PC-9 (cell line): ENCODE measurements around the gene CHST12. TPM values are rescaled to one million over a fixed set of nuclear protein-coding genes. Genes with fewer than 3 reads are reported as not detected.

Experiments used
- BruUV-seq: library from RNA; stranded (reverse); fragments of 400-500 nt; replicated peaks from 2 replicates; lab custom pipeline; 2021; lab: Mats Ljungman, UMichigan
- CTCF ChIA-PET: fragments of 300-600 bp; sonication (Branson Sonifier 250); formaldehyde crosslinking; loops from one replicate; lab custom pipeline; 2022; ENCODE audit warnings: antibody characterized with exemption; lab: Charles Lee
- POLR2A ChIA-PET: fragments of 300-600 bp; sonication (Branson Sonifier 250); formaldehyde crosslinking; loops from one replicate; lab custom pipeline; 2022; ENCODE audit warnings: antibody characterized with exemption; ENCODE audit not compliant: unreplicated experiment; lab: Charles Lee
- DNase-seq, 2 experiments: peaks; one replicate each; pipeline versions ENCODE4 v3.0.0 to v3.0.0-alpha.2; 2015 to 2022; ENCODE audit warnings: mixed read lengths in 1 of 2
- H2AFZ ChIP-seq: fragments of 200-600 bp; sonication (generic); 2 replicates; pipeline ENCODE4 v1.8.1; 2017; ENCODE audit warnings: antibody characterized with exemption
- H3F3A ChIP-seq: fragments of 200-600 bp; sonication (generic); 2 replicates; pipeline ENCODE4 v1.8.1; 2017; ENCODE audit warnings: antibody characterized with exemption, mild to moderate bottlenecking, low read depth; ENCODE audit not compliant: insufficient read depth
- H3K27ac ChIP-seq: fragments of 200-600 bp; sonication (generic); 2 replicates; pipeline ENCODE4 v1.6.1; 2016; ENCODE audit warnings: mixed run types
- H3K27me3 ChIP-seq: fragments of 200-600 bp; sonication (generic); 2 replicates; pipeline ENCODE4 v1.6.1; 2016; ENCODE audit warnings: low read depth, mixed run types; ENCODE audit not compliant: insufficient read depth
- H3K36me3 ChIP-seq: fragments of 200-600 bp; sonication (generic); 2 replicates; pipeline ENCODE4 v1.6.1; 2016; ENCODE audit warnings: low read depth, mixed run types
- H3K4me1 ChIP-seq: fragments of 200-600 bp; sonication (generic); replicated peaks from 2 replicates; pipeline ENCODE4 v1.6.1; 2016; ENCODE audit warnings: mixed run types; ENCODE audit not compliant: insufficient read depth
- H3K4me2 ChIP-seq: fragments of 200-600 bp; sonication (generic); 2 replicates; pipeline ENCODE4 v1.6.1; 2017; ENCODE audit warnings: mixed run types
- H3K4me3 ChIP-seq: fragments of 200-600 bp; sonication (generic); 2 replicates; pipeline ENCODE4 v1.6.1; 2016; ENCODE audit warnings: mixed run types
- H3K79me2 ChIP-seq: fragments of 200-600 bp; sonication (generic); 2 replicates; pipeline ENCODE4 v1.6.1; 2017; ENCODE audit warnings: low read depth, mixed run types
- H3K9me2 ChIP-seq: fragments of 200-600 bp; sonication (generic); 2 replicates; pipeline ENCODE4 v1.8.1; 2017; ENCODE audit warnings: mild to moderate bottlenecking; ENCODE audit not compliant: insufficient read depth
- H3K9me3 ChIP-seq: fragments of 200-600 bp; sonication (generic); 2 replicates; pipeline ENCODE4 v1.8.1; 2016; ENCODE audit warnings: low read depth; ENCODE audit not compliant: insufficient read depth
- H4K20me1 ChIP-seq: fragments of 200-600 bp; sonication (generic); 2 replicates; pipeline ENCODE4 v1.8.1; 2017; ENCODE audit not compliant: insufficient read depth
- EZH2 ChIP-seq: fragments of 200-600 bp; sonication (generic); IDR thresholded peaks from 2 replicates; pipeline ENCODE4 v1.8.0; 2017; ENCODE audit warnings: antibody characterized with exemption, low read depth
- intact Hi-C: fragments of 100-400 bp; cut with micrococcal nuclease; formaldehyde crosslinking; loops from one replicate; pipeline ENCODE4 v1.10.0; 2022; ENCODE audit not compliant: unreplicated experiment
- total RNA-seq: library from RNA; stranded (reverse); gene quantifications from 2 replicates; pipeline ENCODE4 v1.2.3, GENCODE V29; 2021
- TF ChIP-seq, protein P1 (sequence below): fragments of 200-600 bp; sonication (generic); conservative IDR thresholded peaks from 2 replicates; pipeline ENCODE4 v1.6.1; 2017; ENCODE audit warnings: mixed run types, antibody characterized with exemption, mild to moderate bottlenecking, moderate library complexity

CHST12 gene
- total RNA-seq, 1 experiment from 2014 or later, result 25.9 TPM

GRCh38 chr7:2433713-2434550, 30.5 kb downstream of the CHST12 start:
- Histone ChIP-seq H3K9me3 (no peaks in the 10 kb centered on the region), H3K4me2 (no peak overlapping the region), H4K20me1 (no peaks in the 10 kb centered on the region), H3K27me3 (no peaks in the 10 kb centered on the region), H3K4me1 (peaks cover 23% of the 10 kb centered on the region), H3K4me3 (no peak overlapping the region), H3F3A (peaks cover 13% of the 10 kb centered on the region; the same call in 1 of the 2 replicates), H3K9me2 (no peaks in the 10 kb centered on the region), H3K36me3 (no peaks in the 10 kb centered on the region), H3K27ac (no peak overlapping the region), H2AFZ (no peak overlapping the region), H3K79me2 (no peaks in the 10 kb centered on the region)
- intact Hi-C loops, result no loop called here
- POLR2A ChIA-PET, result no interaction called here
- DNase-seq, result peak in 1 of 2 experiments; percentile 48
- CTCF ChIA-PET, result no interaction called here
- BruUV-seq, result no TSS peak
- TF ChIP-seq, protein P1, sequence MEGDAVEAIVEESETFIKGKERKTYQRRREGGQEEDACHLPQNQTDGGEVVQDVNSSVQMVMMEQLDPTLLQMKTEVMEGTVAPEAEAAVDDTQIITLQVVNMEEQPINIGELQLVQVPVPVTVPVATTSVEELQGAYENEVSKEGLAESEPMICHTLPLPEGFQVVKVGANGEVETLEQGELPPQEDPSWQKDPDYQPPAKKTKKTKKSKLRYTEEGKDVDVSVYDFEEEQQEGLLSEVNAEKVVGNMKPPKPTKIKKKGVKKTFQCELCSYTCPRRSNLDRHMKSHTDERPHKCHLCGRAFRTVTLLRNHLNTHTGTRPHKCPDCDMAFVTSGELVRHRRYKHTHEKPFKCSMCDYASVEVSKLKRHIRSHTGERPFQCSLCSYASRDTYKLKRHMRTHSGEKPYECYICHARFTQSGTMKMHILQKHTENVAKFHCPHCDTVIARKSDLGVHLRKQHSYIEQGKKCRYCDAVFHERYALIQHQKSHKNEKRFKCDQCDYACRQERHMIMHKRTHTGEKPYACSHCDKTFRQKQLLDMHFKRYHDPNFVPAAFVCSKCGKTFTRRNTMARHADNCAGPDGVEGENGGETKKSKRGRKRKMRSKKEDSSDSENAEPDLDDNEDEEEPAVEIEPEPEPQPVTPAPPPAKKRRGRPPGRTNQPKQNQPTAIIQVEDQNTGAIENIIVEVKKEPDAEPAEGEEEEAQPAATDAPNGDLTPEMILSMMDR, result no peak
- TF ChIP-seq EZH2, result no peak

DNA sequence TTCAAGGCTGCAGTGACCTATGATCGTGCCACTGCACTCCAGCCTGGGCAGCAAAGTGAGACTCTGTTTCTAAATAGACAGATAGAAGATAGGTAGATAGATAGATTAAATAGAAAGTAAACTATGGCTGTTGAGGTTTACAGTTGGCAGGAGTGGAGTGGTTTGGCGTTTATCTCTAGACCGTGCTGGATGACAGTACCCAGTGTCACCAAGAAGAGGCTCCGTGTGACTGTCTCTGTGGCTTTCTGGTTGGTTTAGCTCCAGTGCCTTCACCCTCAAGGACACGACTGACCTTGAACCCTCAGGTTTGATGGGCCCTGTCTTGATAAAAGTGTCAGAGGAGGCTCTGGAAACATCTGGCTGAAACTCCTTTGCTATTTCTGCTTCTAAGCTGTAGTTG, 31.7 kb downstream of the CHST12 start:
- no peaks in the 10 kb centered on the region for H3K36me3 ChIP-seq
- H3K9me3 ChIP-seq, result no peaks in the 10 kb centered on the region
- peaks cover 35% of the 10 kb centered on the region for H3K4me1 ChIP-seq
- H3K4me2 ChIP-seq, result no peak overlapping the region
- intact Hi-C loops, result no loop called here
- H2AFZ ChIP-seq, result no peak overlapping the region
- no peak overlapping the region for H3K27ac ChIP-seq
- TF ChIP-seq, protein P1, result no peak
- TF ChIP-seq EZH2, result no peak
- POLR2A ChIA-PET, result no interaction called here
- DNase-seq, result no peak
- no peaks in the 10 kb centered on the region for H3K79me2 ChIP-seq
- no peaks in the 10 kb centered on the region for H3K9me2 ChIP-seq
- BruUV-seq, result no TSS peak
- H3K27me3 ChIP-seq, result no peaks in the 10 kb centered on the region
- CTCF ChIA-PET, result no interaction called here
- peaks cover 17% of the 10 kb centered on the region for H3F3A ChIP-seq
- no peaks in the 10 kb centered on the region for H4K20me1 ChIP-seq
- H3K4me3 ChIP-seq, result no peak overlapping the region

GRCh38 chr7:2436341-2437104, 33.1 kb downstream of the CHST12 start:
- Histone ChIP-seq H3K4me1 (peaks cover 48% of the 10 kb centered on the region), H3K79me2 (no peaks in the 10 kb centered on the region), H3K4me2 (peak overlapping the region; percentile 44; the same call in 1 of the 2 replicates), H3K4me3 (no peak overlapping the region), H3K27ac (no peak overlapping the region), H3F3A (peaks cover 29% of the 10 kb centered on the region), H3K9me3 (no peaks in the 10 kb centered on the region), H3K27me3 (no peaks in the 10 kb centered on the region), H3K36me3 (no peaks in the 10 kb centered on the region), H2AFZ (no peak overlapping the region), H3K9me2 (no peaks in the 10 kb centered on the region), H4K20me1 (no peaks in the 10 kb centered on the region)
- ChIA-PET CTCF (interaction anchor here (0.5 kb wide), 1 partner anchor 1473 kb away, joined by 14 read pairs; no protein-coding TSS in a partner anchor), POLR2A (no interaction called here)
- intact Hi-C loops, result no loop called here
- TF ChIP-seq EZH2, result no peak
- TF ChIP-seq, protein P1, result no peak
- DNase-seq, result no peak
- no TSS peak for BruUV-seq
